Neuronal stem cell (in vitro differentiated cells): ENCODE results near the gene ITFG1.

Experiments used
- DNase-seq: peaks from one replicate; pipeline ENCODE4 v3.0.0-alpha.2; 2013; ENCODE audit warnings: low spot score
- H2AFZ ChIP-seq: one replicate; pipeline ENCODE4 v1.6.1; 2013; ENCODE audit warnings: mild to moderate bottlenecking, low read length, inconsistent platforms
- H2AK5ac ChIP-seq: 2 replicates; pipeline ENCODE4 v1.6.1; 2013; ENCODE audit warnings: low read depth, mild to moderate bottlenecking, inconsistent platforms, low read length, moderate library complexity, mixed read lengths
- H2BK120ac ChIP-seq: 2 replicates; pipeline ENCODE4 v1.6.1; 2013; ENCODE audit warnings: low read depth, mild to moderate bottlenecking, inconsistent platforms, low read length, moderate library complexity, mixed read lengths
- H2BK12ac ChIP-seq: one replicate; pipeline ENCODE4 v1.6.1; 2013; ENCODE audit warnings: low read length, inconsistent platforms
- H2BK15ac ChIP-seq: 2 replicates; pipeline ENCODE4 v1.6.1; 2013; ENCODE audit warnings: mild to moderate bottlenecking, low read length, inconsistent platforms, mixed read lengths
- H2BK5ac ChIP-seq: one replicate; pipeline ENCODE4 v1.6.1; 2013; ENCODE audit warnings: inconsistent platforms, mild to moderate bottlenecking, low read length, moderate library complexity
- H3K14ac ChIP-seq: one replicate; pipeline ENCODE4 v1.6.1; 2013; ENCODE audit warnings: low read length, inconsistent platforms
- H3K18ac ChIP-seq: 2 replicates; pipeline ENCODE4 v1.6.1; 2013; ENCODE audit warnings: low read length, inconsistent platforms
- H3K23ac ChIP-seq: 2 replicates; pipeline ENCODE4 v1.6.1; 2013; ENCODE audit warnings: low read depth, mild to moderate bottlenecking, mixed read lengths, low read length, inconsistent platforms; ENCODE audit not compliant: poor library complexity
- H3K27ac ChIP-seq: replicated peaks from 3 replicates; pipeline ENCODE4 v1.5.1; 2013; ENCODE audit warnings: low read length, inconsistent platforms
- H3K27me3 ChIP-seq, 3 experiments: 2 replicates each; pipeline ENCODE4 v1.6.1; 2013; ENCODE audit warnings: low read length in 3 of 3, mild to moderate bottlenecking in 2 of 3, inconsistent platforms in 1 of 3, low read depth in 1 of 3, mixed read lengths in 1 of 3, moderate library complexity in 1 of 3; ENCODE audit not compliant: control insufficient read depth in 3 of 3, insufficient read depth in 3 of 3
- H3K36me3 ChIP-seq, 2 donors: replicated peaks in 1 of 2; 2 replicates each; pipeline ENCODE4 v1.6.1; 2013; ENCODE audit warnings: low read length in 2 of 2; ENCODE audit not compliant: control insufficient read depth in 2 of 2, insufficient read depth in 2 of 2
- H3K4ac ChIP-seq: 2 replicates; pipeline ENCODE4 v1.6.1; 2013; ENCODE audit warnings: inconsistent platforms, mild to moderate bottlenecking, low read length, moderate library complexity
- H3K4me1 ChIP-seq, 2 donors: 1 replicate in 1 of 2; 2 replicates in 1 of 2; pipeline ENCODE4 v1.6.1; 2013; ENCODE audit warnings: low read length in 2 of 2, low read depth in 1 of 2; ENCODE audit not compliant: control insufficient read depth in 2 of 2, insufficient read depth in 1 of 2
- H3K4me2 ChIP-seq: one replicate; pipeline ENCODE4 v1.6.1; 2013; ENCODE audit warnings: mild to moderate bottlenecking, low read length, inconsistent platforms; ENCODE audit not compliant: insufficient read depth, poor library complexity, severe bottlenecking
- H3K4me3 ChIP-seq, 2 donors: 2 replicates each; pipeline ENCODE4 v1.5.1; 2013; ENCODE audit warnings: low read length in 2 of 2, mild to moderate bottlenecking in 2 of 2, inconsistent platforms in 1 of 2, moderate library complexity in 1 of 2
- H3K79me1 ChIP-seq: one replicate; pipeline ENCODE4 v1.6.1; 2013; ENCODE audit warnings: low read depth, mild to moderate bottlenecking, inconsistent platforms, low read length, moderate library complexity
- H3K9ac ChIP-seq: one replicate; pipeline ENCODE4 v1.6.1; 2013; ENCODE audit warnings: mild to moderate bottlenecking, low read depth, low read length, inconsistent platforms; ENCODE audit not compliant: poor library complexity
- H3K9me3 ChIP-seq, 2 donors: replicated peaks in 1 of 2; 2 replicates each; pipeline versions ENCODE3 to v1.6.1; 2013; ENCODE audit warnings: low read length in 2 of 2, mild to moderate bottlenecking in 2 of 2, inconsistent platforms in 1 of 2, low read depth in 1 of 2, mixed read lengths in 1 of 2, moderate library complexity in 1 of 2; ENCODE audit not compliant: control insufficient read depth in 2 of 2, insufficient read depth in 1 of 2
- H4K8ac ChIP-seq: one replicate; pipeline ENCODE4 v1.6.1; 2013; ENCODE audit warnings: low read depth, mild to moderate bottlenecking, inconsistent platforms, low read length, moderate library complexity
- H4K91ac ChIP-seq: one replicate; pipeline ENCODE4 v1.6.1; 2013; ENCODE audit warnings: low read length, low read depth, mild to moderate bottlenecking, inconsistent platforms; ENCODE audit not compliant: poor library complexity
- WGBS, 2 donors: extraction: QIAGEN DNeasy Blood & Tissue Kit; methylation state at CpG; one replicate each; pipeline ENCODE4 v1.1.7; 2013; ENCODE audit warnings: missing lambda C conversion rate in 2 of 2, mixed read lengths in 1 of 2; ENCODE audit not compliant: insufficient read length in 2 of 2, insufficient replicate concordance in 1 of 2; ENCODE audit errors: extremely low coverage in 2 of 2; 5-methylcytosine and 5-hydroxymethylcytosine counted together

Gene ITFG1

DNA sequence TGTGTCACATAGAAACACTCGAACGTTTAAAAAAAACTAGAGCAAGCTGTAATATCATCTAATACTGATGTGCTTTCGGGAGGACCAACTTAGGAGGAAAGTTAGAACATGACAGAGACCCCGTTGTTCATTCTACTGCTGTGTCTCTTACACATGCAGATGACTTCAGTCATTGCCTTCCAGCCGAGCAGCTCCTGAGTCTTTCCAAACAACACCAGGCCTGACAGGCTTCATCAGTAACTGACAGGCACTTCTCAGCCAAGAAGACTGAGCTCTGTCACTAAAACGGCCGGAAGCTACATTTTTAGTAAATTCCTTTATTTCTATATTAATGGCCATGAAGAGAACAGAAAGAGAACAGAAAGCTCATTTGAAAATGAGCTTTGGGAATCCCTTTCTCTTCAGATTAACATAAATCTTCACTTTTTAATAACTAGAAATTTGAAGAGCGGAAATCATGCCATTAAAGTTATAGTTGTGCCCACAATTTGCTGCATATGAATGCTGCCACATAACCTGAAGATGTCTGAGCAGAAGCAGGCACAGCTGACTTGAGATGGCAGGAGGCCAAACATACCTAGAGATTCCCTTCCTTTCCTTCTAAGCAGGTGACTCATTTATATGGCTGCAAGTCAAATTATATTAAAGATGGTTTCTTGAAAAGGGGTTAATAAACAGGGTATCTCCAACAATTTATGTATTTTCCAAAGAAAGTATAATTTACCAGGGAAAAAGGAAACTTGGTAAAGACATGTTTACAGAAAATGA, 148.9 kb downstream of the ITFG1 start:
- no peak overlapping the region for H3K4ac ChIP-seq
- no peak overlapping the region for H3K9ac ChIP-seq
- no peak overlapping the region for H3K4me2 ChIP-seq
- H2BK15ac ChIP-seq: no peak overlapping the region
- H2BK120ac ChIP-seq: no peak overlapping the region
- no peaks in the 10 kb centered on the region for H3K79me1 ChIP-seq
- H2BK5ac ChIP-seq: no peak overlapping the region
- no peak overlapping the region for H2AK5ac ChIP-seq
- peaks cover 0 to 13% of the 10 kb centered on the region in 2 donors for H3K36me3 ChIP-seq
- H3K23ac ChIP-seq: no peak overlapping the region
- no CpG with 5 or more reads among the region's 8 CpGs for WGBS, 2 donors
- no peak overlapping the region for H3K4me3 ChIP-seq
- H3K4me1 ChIP-seq: peaks cover 0 to 13% of the 10 kb centered on the region in 2 donors
- no peak overlapping the region for H4K91ac ChIP-seq
- DNase-seq: no peak
- no peak overlapping the region for H2AFZ ChIP-seq
- H3K18ac ChIP-seq: no peak overlapping the region
- no peak overlapping the region for H4K8ac ChIP-seq
- no peaks in the 10 kb centered on the region for H3K9me3 ChIP-seq
- no peak overlapping the region for H3K27ac ChIP-seq
- H3K27me3 ChIP-seq: no peaks in the 10 kb centered on the region
- H3K14ac ChIP-seq: no peak overlapping the region
- H2BK12ac ChIP-seq: no peak overlapping the region

DNA sequence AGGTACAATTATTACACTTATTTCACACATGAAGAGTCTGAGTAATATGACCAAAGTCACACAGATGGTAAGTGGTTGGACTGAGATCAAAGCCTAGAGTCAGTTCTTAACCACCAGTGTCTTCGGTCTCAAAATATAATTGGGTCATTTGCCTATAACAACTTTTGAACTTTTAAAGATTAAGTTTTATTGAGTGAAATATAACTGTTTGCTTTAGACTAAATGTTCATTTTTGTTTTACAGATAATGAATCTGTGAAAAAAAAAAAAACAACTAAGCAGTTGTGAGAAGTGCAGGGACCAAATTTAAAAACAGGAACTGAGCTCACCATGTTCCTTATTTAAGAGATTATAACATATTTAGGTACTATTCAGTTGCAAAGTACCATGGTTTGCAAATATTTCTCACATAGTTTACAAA, 150.1 kb downstream of the ITFG1 start:
- Histone ChIP-seq H3K27ac (no peak overlapping the region), H3K9ac (no peak overlapping the region), H2BK120ac (no peak overlapping the region), H2BK12ac (no peak overlapping the region), H3K4ac (no peak overlapping the region), H3K23ac (no peak overlapping the region), H3K4me1 (peaks cover 0 to 6% of the 10 kb centered on the region in 2 donors), H3K14ac (no peak overlapping the region), H3K9me3 (no peaks in the 10 kb centered on the region), H4K8ac (no peak overlapping the region), H2BK15ac (no peak overlapping the region), H4K91ac (no peak overlapping the region), H2AFZ (no peak overlapping the region), H3K4me2 (no peak overlapping the region), H3K4me3 (no peak overlapping the region), H3K36me3 (peaks cover 0 to 13% of the 10 kb centered on the region in 2 donors), H2AK5ac (no peak overlapping the region), H3K18ac (no peak overlapping the region), H2BK5ac (no peak overlapping the region), H3K79me1 (no peaks in the 10 kb centered on the region), H3K27me3 (no peaks in the 10 kb centered on the region)
- no CpG with 5 or more reads among the region's 1 CpG for WGBS, 2 donors
- DNase-seq: no peak

DNA sequence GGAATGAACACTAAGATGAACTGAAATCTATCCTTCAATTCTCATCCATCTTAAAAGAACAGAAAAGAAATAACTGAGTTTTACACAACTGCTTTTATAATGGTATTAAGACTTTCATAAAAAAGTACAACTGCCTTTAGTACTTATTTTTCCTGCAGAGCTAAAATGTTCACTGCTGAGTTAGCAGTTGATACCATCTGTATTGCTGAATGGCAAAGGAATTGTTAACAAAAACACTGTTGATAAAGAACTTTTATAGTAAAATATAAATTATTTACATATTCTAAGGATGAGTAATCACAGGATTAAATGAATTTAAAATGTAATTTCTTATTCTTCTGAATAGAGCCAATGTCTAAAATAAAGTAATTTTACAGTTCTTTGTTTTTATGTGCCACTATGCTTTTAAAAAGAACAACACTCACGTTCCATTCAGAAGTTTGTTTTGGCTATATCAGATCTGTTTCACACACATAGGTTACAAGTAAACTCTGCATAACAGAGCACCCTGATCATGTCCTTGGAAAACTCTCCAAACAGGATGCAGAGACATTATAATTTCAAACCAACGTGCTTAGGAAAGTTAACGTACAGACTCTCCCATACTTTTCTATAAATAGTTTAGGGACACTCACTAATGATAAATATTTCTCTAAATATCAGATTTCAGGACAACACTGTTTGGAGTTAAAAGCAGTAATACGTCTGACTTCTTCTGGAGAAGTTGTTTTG, 151.1 kb downstream of the ITFG1 start:
- Histone ChIP-seq H3K18ac (no peak overlapping the region), H3K9me3 (no peaks in the 10 kb centered on the region), H2AK5ac (no peak overlapping the region), H3K27ac (no peak overlapping the region), H3K23ac (no peak overlapping the region), H2BK15ac (no peak overlapping the region), H3K79me1 (no peaks in the 10 kb centered on the region), H3K9ac (no peak overlapping the region), H3K4ac (no peak overlapping the region), H3K4me2 (no peak overlapping the region), H2BK120ac (no peak overlapping the region), H3K27me3 (no peaks in the 10 kb centered on the region), H3K14ac (no peak overlapping the region), H2BK5ac (no peak overlapping the region), H4K8ac (no peak overlapping the region), H4K91ac (no peak overlapping the region), H2BK12ac (no peak overlapping the region), H3K36me3 (peaks cover 0 to 13% of the 10 kb centered on the region in 2 donors), H3K4me3 (no peak overlapping the region), H3K4me1 (peaks cover 0 to 6% of the 10 kb centered on the region in 2 donors), H2AFZ (no peak overlapping the region)
- DNase-seq: no peak
- no CpG with 5 or more reads among the region's 4 CpGs for WGBS, 2 donors

DNA sequence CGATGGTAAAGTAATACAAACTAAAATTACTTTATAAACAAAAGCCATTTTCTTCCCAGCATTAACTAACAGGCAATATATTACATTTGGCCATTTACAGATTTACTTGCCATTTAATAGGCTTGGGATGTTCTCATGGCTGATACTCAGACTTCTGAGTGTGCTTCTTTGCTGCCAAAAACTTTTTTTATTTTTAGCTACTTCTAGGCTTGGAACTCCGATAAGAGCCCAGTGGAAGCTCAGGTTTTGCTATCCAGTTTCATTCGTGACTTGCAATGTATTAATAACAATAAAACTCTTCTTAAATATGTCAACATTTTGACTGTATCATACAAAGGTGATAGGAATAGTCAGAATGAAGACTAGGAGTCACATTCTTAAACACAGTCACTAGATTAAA, 152.3 kb downstream of the ITFG1 start:
- H3K14ac ChIP-seq: no peak overlapping the region
- H3K9ac ChIP-seq: no peak overlapping the region
- no peak overlapping the region for H4K8ac ChIP-seq
- WGBS, 2 donors: no CpG with 5 or more reads among the region's 3 CpGs
- H3K4me3 ChIP-seq: no peak overlapping the region
- H3K4ac ChIP-seq: no peak overlapping the region
- peaks cover 0 to 6% of the 10 kb centered on the region in 2 donors for H3K4me1 ChIP-seq
- no peaks in the 10 kb centered on the region for H3K79me1 ChIP-seq
- H2BK5ac ChIP-seq: no peak overlapping the region
- H3K27ac ChIP-seq: no peak overlapping the region
- peaks cover 0 to 13% of the 10 kb centered on the region in 2 donors for H3K36me3 ChIP-seq
- H4K91ac ChIP-seq: no peak overlapping the region
- no peak overlapping the region for H3K23ac ChIP-seq
- no peak overlapping the region for H2AFZ ChIP-seq
- no peaks in the 10 kb centered on the region for H3K9me3 ChIP-seq
- H3K27me3 ChIP-seq: no peaks in the 10 kb centered on the region
- H2BK12ac ChIP-seq: no peak overlapping the region
- H3K18ac ChIP-seq: no peak overlapping the region
- no peak overlapping the region for H2BK15ac ChIP-seq
- no peak for DNase-seq
- H2BK120ac ChIP-seq: no peak overlapping the region
- no peak overlapping the region for H3K4me2 ChIP-seq
- H2AK5ac ChIP-seq: no peak overlapping the region
